Kidney (tissue), 14 donors: Measurements from ENCODE around the gene SLC25A34. TPM values are rescaled to one million over a fixed set of nuclear protein-coding genes. Genes with fewer than 3 reads are reported as not detected.

Experiments
- DNase-seq, 5 donors: peaks; one replicate each; pipeline ENCODE4 v3.0.0-alpha.2; 2013 to 2020
- FAIRE-seq: peaks from 2 replicates; lab custom pipeline; 2012; peaks lifted over from hg19 to GRCh38; lab: Jason Lieb, UNC
- H3K27ac ChIP-seq, 2 donors: one replicate each; pipeline ENCODE4 v1.7.0; 2013; ENCODE audit warnings: low read depth in 2 of 2, low read length in 2 of 2, inconsistent platforms in 1 of 2
- H3K27me3 ChIP-seq: one replicate; pipeline ENCODE4 v1.7.1; 2013; ENCODE audit warnings: low read length, inconsistent platforms; ENCODE audit not compliant: control insufficient read depth, insufficient read depth
- H3K36me3 ChIP-seq, 3 donors: one replicate each; pipeline versions ENCODE4 v1.7.0 to v1.7.1; 2013; ENCODE audit warnings: low read length in 3 of 3, control low read depth in 1 of 3, inconsistent platforms in 1 of 3; ENCODE audit not compliant: insufficient read depth in 3 of 3, control insufficient read depth in 2 of 3
- H3K4me1 ChIP-seq, 3 donors: one replicate each; pipeline versions ENCODE4 v1.7.0 to v1.7.1; 2013; ENCODE audit warnings: low read length in 3 of 3, inconsistent platforms in 1 of 3, low read depth in 1 of 3; ENCODE audit not compliant: control insufficient read depth in 2 of 3, insufficient read depth in 2 of 3
- H3K4me3 ChIP-seq, 3 donors: one replicate each; pipeline versions ENCODE4 v1.7.0 to v1.8.1; 2013; ENCODE audit warnings: low read length in 3 of 3, control low read depth in 1 of 3, inconsistent platforms in 1 of 3
- H3K9ac ChIP-seq, 3 donors: one replicate each; pipeline versions ENCODE4 v1.7.0 to v1.7.1; 2013; ENCODE audit warnings: low read length in 3 of 3, control low read depth in 1 of 3, inconsistent platforms in 1 of 3
- H3K9me3 ChIP-seq, 3 donors: one replicate each; pipeline versions ENCODE4 v1.7.0 to v1.7.1; 2013; ENCODE audit warnings: low read length in 3 of 3, control low read depth in 1 of 3, inconsistent platforms in 1 of 3; ENCODE audit not compliant: control insufficient read depth in 2 of 3, insufficient read depth in 1 of 3
- CTCF ChIP-seq: IDR thresholded peaks from 3 replicates; pipeline ENCODE4 v1.5.1; 2012; ENCODE audit warnings: mild to moderate bottlenecking, moderate library complexity, borderline replicate concordance; ENCODE audit not compliant: insufficient read depth; ENCODE audit errors: extremely low read depth
- intact Hi-C: fragments of 100-400 bp; cut with DNase I; formaldehyde crosslinking; loops from one replicate; pipeline ENCODE4 v1.11.1; 2022
- polyA plus RNA-seq: library from polyadenylated mRNA; stranded (reverse); fragments of 350-450 nt; fragmentation: Illumina TruSeq; extraction: RNeasy Lipid Tissue Mini Kit (QIAGEN cat#74804); gene quantifications from one replicate; pipeline ENCODE4 v1.2.3, GENCODE V29; 2014; ENCODE audit warnings: low read depth, low replicate concordance; ENCODE audit not compliant: insufficient read depth
- total RNA-seq: library from RNA; stranded (reverse); fragmentation: NEBNext Ultra II Directional; extraction: Animal tissue kit (Norgen Biotek cat#: 25700); gene quantifications from one replicate; pipeline ENCODE4 v1.2.1, GENCODE V29; 2021
- donor health status: control.
- donor health status: control.
- donor health status: control.
- donor health status: control.
- donor health status: control.
- donor health status: DM: yes; HTN: yes; CAD: no.
- donor health status: Normal renal cell carcinoma (clear cell type).

Gene SLC25A34
- total and polyA plus RNA-seq, 2 donors from 2014 or later: 1.5 to 12.2 TPM

- peak overlapping the region in 1 of 3 donors; percentile 61 for H3K9ac ChIP-seq
- peaks cover 0 to 25% (median 17%) of the 10 kb centered on the region in 3 donors for H3K4me1 ChIP-seq
- H3K27ac ChIP-seq: peak overlapping the region; percentile 85 to 92
- peak in 2 of 5 donors; percentile 43 to 52 for DNase-seq
- peak overlapping the region in 1 of 3 donors; percentile 52 for H3K4me3 ChIP-seq
- H3K36me3 ChIP-seq: peaks cover 0 to 5% (median 0%) of the 10 kb centered on the region in 3 donors
- H3K9me3 ChIP-seq: no peaks in the 10 kb centered on the region
- TF ChIP-seq CTCF: no peak
- FAIRE-seq: no peak
- intact Hi-C loops: no loop called here
- H3K27me3 ChIP-seq: no peaks in the 10 kb centered on the region
Measured at GRCh38 chr1:15736892-15737261, 819 bp downstream of the SLC25A34 start.

DNA sequence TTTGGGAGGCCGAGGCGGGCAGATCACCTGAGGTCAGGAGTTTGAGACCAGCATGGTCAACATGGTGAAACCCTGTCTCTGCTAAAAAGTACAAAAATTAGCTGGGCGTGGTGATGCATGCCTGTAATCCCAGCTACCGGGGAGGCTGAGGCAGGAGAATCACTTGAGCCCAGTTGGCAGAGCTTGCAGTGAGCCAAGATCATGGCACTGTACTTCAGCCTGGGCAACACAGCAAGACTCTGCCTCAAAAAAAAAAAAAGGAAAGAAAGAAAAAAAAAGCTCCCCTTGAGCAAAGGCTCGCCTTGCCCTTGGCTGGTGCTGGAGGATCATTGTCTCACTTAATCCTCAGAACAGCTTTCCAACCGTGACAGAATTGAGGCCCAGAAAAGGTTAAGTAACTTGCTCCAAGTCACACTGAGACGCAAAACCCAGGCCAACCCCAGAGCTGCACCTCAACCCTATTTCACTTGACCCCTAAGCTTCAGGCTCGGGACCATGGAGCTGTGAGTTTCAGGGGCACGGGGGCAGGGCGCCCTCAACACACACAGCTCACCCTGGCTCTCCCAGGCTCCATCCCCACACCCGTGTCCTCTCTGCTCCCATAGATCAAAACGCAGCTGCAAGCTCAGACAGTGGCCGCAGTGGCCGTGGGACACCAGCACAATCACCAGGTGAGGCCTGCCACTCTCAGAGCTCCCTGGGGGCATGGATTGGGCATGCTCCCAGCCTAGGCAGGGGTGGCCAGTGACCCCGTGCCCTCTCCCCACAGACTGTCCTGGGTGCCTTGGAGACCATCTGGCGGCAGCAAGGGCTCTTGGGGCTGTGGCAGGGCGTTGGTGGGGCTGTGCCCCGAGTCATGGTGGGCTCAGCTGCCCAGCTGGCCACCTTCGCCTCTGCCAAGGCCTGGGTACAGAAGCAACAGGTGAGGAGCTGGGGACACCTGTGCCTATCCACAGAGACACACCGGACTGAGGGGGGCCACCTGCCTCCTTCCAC is 1.6 kb downstream of the SLC25A34 start:
- Histone ChIP-seq H3K4me1 (peaks cover 0 to 25% (median 17%) of the 10 kb centered on the region in 3 donors), H3K36me3 (no peaks in the 10 kb centered on the region), H3K27me3 (no peaks in the 10 kb centered on the region), H3K4me3 (no peak overlapping the region), H3K27ac (no peak overlapping the region), H3K9me3 (no peaks in the 10 kb centered on the region), H3K9ac (no peak overlapping the region)
- DNase-seq (peak in 3 of 5 donors; percentile 35 to 52 (median 39)), FAIRE-seq (no peak)
- TF ChIP-seq CTCF: no peak
- intact Hi-C loops: no loop called here

GRCh38 chr1:15738416-15739113 is 2.5 kb downstream of the SLC25A34 start:
- H3K4me3 ChIP-seq: no peak overlapping the region
- no peak overlapping the region for H3K27ac ChIP-seq
- H3K4me1 ChIP-seq: peaks cover 0 to 25% (median 17%) of the 10 kb centered on the region in 3 donors
- no peak for TF ChIP-seq CTCF
- H3K36me3 ChIP-seq: no peaks in the 10 kb centered on the region
- H3K9me3 ChIP-seq: no peaks in the 10 kb centered on the region
- H3K9ac ChIP-seq: no peak overlapping the region
- no peaks in the 10 kb centered on the region for H3K27me3 ChIP-seq
- intact Hi-C loops: no loop called here
- no peak for FAIRE-seq
- no peak for DNase-seq
